ENCODE results near the gene CALN1.

GRCh38 chr7:72223351-72223750 is 188.8 kb downstream of the CALN1 start:
- TF ChIP-seq CTCF (IDR thresholded peaks at IDR 0.05) (no peak), POLR2AphosphoS5 (IDR thresholded peaks at IDR 0.05) (no peak)

Data from prostate gland (tissue), 2 donors.